Measurements from ENCODE around the gene ZNF362.
A peak's percentile ranks its signal among the peaks of the same experiment; 100 is the strongest.
"Not testable (repeated sequence)": the region's sequence is repeated elsewhere in the genome, so short reads cannot be mapped to it uniquely, and the experiment has no call there.

Gene ZNF362
- 12.2 to 14.1 reads per million in 2 donors for total RNA-seq

GRCh38 chr1:33256471-33257206 lies at the start of gene ZNF362:
Gene ZNF362 (plus strand): TSS chr1:33256492. CDS start chr1:33270575, 14,083 bp downstream.
- DNase-seq, result peak; percentile 38 to 86 (median 57)

- DNase-seq, result no peak
Measured at GRCh38 chr1:33211972-33212371, 44.3 kb upstream of the ZNF362 start.

- no peak for DNase-seq
Measured at GRCh38 chr1:33219886-33220661, 36.2 kb upstream of the ZNF362 start.

GRCh38 chr1:33220676-33221384 lies 35.5 kb upstream of the ZNF362 start:
- no peak for DNase-seq

DNA sequence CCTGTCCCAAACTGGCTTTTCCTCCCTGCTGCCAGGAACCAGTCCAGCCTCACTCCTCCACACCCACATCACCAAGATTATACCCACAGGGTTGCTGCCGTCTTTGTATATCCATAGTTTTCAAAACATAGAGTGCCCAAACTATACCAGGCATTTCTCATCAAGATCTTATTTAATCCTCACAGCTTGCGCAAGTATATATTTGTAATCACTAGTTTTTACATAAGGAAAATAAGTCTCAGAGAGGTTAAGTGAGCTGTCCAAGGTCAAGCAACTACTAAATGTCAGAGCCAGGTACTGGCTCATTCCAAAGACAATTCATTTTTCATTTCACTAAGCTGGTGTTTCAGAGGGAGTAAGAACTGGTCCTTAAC lies 34.9 kb upstream of the ZNF362 start:
- no peak for DNase-seq

- DNase-seq, result no peak
Measured at GRCh38 chr1:33222381-33222780, 33.9 kb upstream of the ZNF362 start.

DNA sequence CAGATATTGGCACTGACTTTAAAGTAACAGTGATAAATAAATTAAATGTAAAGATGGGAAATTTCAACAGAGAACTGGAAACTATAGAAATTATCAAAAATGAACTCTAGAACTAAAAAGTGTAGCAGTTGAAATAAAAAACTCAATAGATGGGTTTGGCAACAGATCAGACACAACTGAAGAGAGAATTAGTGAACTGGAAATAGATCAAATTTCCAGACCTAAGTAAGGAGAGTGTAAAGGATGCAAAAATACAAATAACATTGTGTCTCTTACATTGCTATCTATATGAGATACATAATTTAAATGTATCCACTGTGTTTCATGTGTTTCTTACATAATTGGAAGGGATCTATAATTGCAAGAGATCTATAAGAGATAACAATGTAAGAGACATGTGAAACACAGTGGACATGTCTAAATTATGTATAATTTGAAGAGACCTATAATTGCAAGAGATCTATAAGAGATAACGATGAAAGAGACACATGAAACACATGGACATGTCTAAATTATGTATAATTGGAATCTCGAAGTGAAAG lies 32.1 kb upstream of the ZNF362 start:
- DNase-seq, result peak in 1 of 5 experiments; percentile 10

DNA sequence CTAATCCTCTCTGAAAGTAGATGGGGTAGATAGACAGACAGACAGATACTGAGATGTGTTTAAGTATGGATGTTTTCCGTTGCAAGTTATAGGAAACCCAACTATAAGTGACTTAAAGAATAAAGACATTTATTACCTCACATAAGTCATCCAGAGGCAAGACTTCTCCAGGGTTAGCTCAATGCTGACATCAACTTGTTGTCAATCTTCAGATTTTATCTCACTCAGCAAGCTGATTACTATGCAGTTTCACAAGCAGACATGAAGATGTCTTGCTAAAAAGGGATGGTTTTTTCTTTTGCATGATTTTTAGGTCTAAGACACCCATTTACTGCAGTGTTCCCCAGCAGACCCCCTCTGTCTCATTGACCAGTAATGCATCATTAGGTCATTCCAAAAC lies 30.7 kb upstream of the ZNF362 start:
- DNase-seq, result peak in 1 of 5 experiments; percentile 82

DNA sequence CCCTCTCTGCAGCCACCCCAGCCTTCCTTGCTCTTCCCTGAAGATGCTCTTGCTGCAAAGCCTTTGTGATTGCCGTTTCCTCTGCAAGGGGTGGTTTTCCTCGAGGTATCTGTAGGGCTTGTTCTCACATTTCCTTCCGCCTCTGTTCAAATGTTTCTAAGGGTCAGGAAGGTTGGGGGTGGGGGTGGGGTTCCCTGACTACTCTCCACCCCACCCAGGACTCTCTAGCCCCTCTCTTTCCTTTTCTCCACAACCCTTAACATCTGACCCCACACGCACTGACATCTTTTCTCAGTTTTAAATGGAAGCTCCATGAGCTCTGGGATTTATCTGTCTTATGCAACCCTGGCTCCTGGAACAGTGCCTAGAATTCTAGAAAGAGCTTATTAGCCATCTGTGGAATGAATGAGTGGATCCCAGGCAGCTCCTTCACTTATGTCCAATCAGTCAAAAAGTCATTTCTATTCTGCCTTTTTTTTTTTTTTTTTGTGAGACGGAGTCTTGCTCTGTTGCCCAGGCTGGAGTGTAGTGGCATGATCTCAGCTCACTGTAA lies 27.3 kb upstream of the ZNF362 start:
- no peak for DNase-seq

DNA sequence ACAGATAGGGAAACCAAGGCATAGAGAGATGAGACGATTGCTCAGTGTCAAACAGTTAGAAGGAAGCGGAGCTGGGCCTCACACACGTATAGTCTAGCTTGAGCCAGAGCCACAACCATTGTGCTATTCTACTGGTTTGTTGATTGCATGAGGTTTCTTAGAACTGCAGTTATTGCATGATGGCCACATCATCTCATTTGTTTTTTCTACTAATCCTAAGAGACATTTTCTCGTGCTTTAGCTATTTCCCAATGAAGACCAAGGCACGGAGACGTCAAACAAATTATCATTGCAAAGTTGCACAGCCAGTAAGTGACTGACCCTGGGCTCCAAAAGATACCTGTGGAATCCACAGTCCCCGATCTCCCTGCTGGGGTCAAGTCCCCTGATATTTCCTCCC lies 25.1 kb upstream of the ZNF362 start:
- DNase-seq, result no peak

- peak in 1 of 5 experiments; percentile 64 for DNase-seq
Measured at GRCh38 chr1:33232716-33233115, 23.6 kb upstream of the ZNF362 start.

DNA sequence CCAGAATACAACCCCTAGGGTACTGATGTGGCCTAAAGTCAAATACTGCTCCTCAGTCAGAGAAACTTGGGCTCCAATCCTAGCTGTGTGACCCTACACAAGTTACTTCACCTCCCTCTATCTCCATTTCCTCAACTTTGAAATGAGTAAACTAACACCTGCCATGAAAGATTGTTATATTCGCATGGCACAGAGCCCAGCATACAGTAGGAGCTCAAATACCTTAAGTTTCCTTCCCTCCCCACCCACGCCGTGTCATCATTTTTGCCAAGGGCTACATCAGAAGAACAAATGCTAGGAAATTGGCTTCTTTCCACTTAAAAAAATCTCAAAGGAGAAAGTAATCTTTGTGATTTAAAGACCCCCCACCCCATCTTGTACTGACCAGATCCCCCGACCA lies 22.2 kb upstream of the ZNF362 start:
- no peak for DNase-seq

GRCh38 chr1:33234588-33234990 lies 21.7 kb upstream of the ZNF362 start:
- no peak for DNase-seq

- no peak for DNase-seq
Measured at GRCh38 chr1:33235521-33235920, 20.8 kb upstream of the ZNF362 start.

- no peak for DNase-seq
Measured at GRCh38 chr1:33236498-33236897, 19.8 kb upstream of the ZNF362 start.

DNA sequence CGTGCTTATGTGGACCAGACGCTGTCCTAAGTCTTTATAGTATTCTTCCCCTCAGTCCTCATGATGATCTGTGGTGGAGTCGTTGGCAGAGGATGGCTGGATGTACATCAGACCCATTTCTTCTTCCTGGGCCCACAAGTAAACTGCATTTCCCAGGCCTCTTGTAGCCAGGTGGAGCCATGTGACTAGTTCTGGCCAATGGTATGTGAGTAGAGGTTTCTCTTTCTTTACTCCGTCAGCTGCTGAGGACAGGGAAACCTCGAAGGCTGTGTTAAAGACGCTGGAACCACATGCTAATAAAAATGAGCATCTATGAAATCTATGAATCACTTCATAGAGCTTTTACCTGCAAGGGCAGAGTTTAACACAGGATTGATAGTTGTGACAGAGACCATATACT lies 18.7 kb upstream of the ZNF362 start:
- peak in 1 of 5 experiments; percentile 78 for DNase-seq

DNA sequence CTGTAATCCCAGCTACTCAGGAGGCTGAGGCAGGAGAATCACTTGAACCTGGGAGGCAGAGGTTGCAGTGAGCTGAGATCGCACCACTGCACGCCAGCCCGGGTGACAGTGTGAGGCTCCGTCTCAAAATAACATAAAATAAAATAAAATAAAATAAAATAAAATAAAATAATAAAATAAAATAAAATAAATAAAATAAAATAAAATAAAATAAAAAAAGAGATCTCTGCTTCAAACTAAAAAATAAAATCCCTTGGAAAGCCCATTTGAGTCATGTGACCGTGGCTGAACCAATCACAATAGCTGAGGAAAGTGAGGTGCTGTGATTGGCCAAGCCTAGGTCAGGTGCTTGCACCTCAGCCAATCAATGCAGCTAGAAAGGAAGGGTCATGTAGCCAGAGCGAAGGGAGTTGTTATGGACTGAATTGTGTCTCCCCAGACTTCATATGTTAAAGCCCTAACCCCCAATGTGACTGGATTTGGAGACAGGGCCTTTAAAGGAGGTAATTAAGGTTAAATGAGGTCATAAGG lies 18.0 kb upstream of the ZNF362 start:
- DNase-seq, result not testable (repeated sequence)

DNA sequence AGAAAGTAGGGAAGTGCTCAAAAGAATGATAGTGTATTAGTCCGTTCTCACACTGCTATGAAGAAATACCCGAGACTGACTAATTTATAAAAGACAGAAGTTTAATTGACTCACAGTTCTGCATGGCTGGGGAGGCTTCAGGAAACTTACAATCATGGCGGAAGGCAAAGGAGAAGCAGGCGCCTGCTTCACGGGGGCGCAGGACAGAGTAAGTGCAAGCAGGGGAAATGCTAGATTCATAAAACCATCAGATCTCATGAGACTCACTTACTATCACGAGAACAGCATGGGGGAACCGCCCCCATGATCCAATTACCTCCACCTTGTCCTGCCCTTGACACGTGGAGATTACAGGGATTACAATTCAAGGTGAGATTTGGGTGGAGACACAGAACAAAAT lies 16.9 kb upstream of the ZNF362 start:
- not testable (repeated sequence) for DNase-seq

DNA sequence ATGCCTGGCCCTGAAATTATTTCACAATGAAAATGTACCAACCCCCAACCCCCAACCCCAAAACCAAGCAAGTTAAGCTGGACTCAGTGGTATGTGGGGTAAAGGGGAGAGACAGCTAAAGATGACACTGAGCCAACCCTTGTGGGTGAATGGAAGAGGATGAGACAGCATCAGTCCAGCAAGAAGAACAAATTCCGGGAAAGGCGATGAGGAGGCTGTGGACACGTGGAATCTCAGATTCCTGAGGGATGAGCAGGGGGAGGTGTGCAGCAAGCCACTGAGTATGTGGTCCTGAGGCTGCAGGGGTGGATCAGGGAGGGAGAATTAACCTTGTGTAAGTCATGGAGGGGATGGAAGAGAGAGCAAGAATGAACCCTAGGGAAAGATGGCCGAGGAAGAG lies 14.4 kb upstream of the ZNF362 start:
- DNase-seq, result no peak

- no peak for DNase-seq
Measured at GRCh38 chr1:33242652-33243051, 13.6 kb upstream of the ZNF362 start.

GRCh38 chr1:33244143-33244808 lies 12.0 kb upstream of the ZNF362 start:
- DNase-seq, result no peak

DNA sequence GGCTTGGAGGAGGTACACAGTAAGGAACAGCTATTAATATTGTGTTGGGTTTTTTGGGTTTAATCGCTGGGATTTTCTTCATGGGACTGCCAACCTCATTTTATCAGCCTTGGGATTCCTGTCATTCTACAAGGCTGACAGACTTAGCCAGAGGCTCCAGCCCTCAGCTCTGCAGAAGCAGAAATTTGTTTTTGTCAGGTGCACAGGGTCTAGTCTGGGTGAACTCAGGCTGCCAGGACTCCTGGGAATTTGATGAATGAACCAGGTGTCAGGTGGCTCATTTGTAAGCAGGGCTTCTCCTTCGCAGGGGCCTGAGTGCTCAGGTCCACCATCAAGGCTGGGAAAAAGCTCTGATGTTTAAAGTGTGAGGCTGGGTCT lies 11.5 kb upstream of the ZNF362 start:
- DNase-seq, result no peak
